Measurements from ENCODE around the gene H3-3A.

DNA sequence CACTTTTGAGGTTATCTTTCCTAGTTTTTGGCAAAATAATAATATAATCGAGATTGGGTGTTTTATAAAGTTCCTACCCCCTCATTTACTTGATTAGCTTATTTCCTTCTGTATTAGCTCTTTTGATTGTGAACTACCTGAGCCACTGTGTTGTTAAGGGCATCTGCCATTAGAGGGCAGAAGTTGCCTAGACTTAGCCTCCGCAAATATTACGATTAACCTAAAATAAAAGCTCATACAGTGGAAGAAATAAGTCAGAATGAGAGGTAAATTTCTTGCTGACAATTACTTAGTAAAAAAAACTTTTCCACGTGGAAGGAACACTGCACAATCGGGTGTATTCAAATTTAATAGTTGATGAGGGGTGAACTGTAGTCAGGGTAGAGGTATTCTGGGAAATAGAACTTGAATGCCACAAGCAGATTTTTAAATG, 2.3 kb downstream of the H3-3A start:
- TF ChIP-seq, protein P1, sequence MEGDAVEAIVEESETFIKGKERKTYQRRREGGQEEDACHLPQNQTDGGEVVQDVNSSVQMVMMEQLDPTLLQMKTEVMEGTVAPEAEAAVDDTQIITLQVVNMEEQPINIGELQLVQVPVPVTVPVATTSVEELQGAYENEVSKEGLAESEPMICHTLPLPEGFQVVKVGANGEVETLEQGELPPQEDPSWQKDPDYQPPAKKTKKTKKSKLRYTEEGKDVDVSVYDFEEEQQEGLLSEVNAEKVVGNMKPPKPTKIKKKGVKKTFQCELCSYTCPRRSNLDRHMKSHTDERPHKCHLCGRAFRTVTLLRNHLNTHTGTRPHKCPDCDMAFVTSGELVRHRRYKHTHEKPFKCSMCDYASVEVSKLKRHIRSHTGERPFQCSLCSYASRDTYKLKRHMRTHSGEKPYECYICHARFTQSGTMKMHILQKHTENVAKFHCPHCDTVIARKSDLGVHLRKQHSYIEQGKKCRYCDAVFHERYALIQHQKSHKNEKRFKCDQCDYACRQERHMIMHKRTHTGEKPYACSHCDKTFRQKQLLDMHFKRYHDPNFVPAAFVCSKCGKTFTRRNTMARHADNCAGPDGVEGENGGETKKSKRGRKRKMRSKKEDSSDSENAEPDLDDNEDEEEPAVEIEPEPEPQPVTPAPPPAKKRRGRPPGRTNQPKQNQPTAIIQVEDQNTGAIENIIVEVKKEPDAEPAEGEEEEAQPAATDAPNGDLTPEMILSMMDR (IDR thresholded peaks at IDR 0.05; ENCODE audit: low read length) = peak; percentile 83
- TF ChIP-seq EZH2phosphoT487 (IDR thresholded peaks at IDR 0.05; ENCODE audit: low read length) (no peak), EZH2 (optimal IDR thresholded peaks at IDR 0.05; ENCODE audit: low read depth, low read length) (no peak)
